ENCODE results near the gene C1orf115. TPM values are rescaled to one million over a fixed set of nuclear protein-coding genes. Genes with fewer than 3 reads are reported as not detected.
"Not testable (repeated sequence)": the region's sequence is repeated elsewhere in the genome, so short reads cannot be mapped to it uniquely, and the experiment has no call there.

C1orf115 gene
- total RNA-seq, 1 donor from 2014 or later, result 30.5 TPM

GRCh38 chr1:220677251-220677650 is 12.9 kb upstream of the C1orf115 start:
- no peak for DNase-seq
- H3K36me3 Mint-ChIP-seq (ENCODE audit: unreplicated experiment), result no peaks in the 10 kb centered on the region
- H3K27ac Mint-ChIP-seq (ENCODE audit: unreplicated experiment), result no peak overlapping the region
- peaks cover 19% of the 10 kb centered on the region for H3K4me1 Mint-ChIP-seq (ENCODE audit: low read depth, unreplicated experiment)
- no peaks in the 10 kb centered on the region for H3K27me3 Mint-ChIP-seq (ENCODE audit: unreplicated experiment)
- H3K9me3 Mint-ChIP-seq (ENCODE audit: unreplicated experiment), result peaks cover 3% of the 10 kb centered on the region
- no peak overlapping the region for H3K4me3 Mint-ChIP-seq (ENCODE audit: unreplicated experiment)
- no peak for TF ChIP-seq CTCF (IDR thresholded peaks at IDR 0.05; ENCODE audit: partially characterized antibody, unreplicated experiment)

DNA sequence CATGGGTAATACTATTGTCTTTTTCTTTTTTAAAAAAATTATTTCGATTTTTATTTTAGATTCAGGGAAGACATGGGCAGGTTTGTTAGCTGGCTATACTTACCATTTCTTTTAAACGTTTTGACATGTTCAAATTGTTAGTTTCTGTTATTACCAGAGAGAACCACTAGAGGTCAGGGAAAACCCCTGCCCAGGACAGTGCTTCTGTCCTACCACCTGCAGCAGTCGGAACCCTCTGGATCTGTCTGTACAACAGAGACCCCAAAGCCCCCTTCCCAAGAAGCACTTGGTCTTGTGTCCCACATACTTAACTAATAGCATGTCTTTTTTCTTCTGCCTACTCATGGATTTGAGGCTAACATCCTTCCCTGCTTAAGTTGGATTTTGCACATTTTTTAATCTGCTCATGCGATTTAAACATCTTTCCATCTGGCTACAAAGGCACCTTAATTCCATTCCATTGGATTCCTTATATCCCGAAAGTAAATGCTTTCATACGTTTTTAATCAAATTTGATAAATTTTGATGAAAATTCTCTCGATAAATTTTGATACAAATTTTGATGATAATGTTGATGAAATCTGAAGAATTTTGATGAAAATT is 10.0 kb upstream of the C1orf115 start:
- Mint-ChIP-seq H3K36me3 (ENCODE audit: unreplicated experiment) (no peaks in the 10 kb centered on the region), H3K27me3 (ENCODE audit: unreplicated experiment) (no peaks in the 10 kb centered on the region), H3K27ac (ENCODE audit: unreplicated experiment) (no peak overlapping the region), H3K4me3 (ENCODE audit: unreplicated experiment) (no peak overlapping the region), H3K9me3 (ENCODE audit: unreplicated experiment) (peaks cover 3% of the 10 kb centered on the region), H3K4me1 (ENCODE audit: low read depth, unreplicated experiment) (peaks cover 6% of the 10 kb centered on the region)
- peak; percentile 77 for TF ChIP-seq CTCF (IDR thresholded peaks at IDR 0.05; ENCODE audit: partially characterized antibody, unreplicated experiment)
- peak; percentile 29 for DNase-seq

- Mint-ChIP-seq H3K9me3 (ENCODE audit: unreplicated experiment) (peaks cover 3% of the 10 kb centered on the region), H3K27me3 (ENCODE audit: unreplicated experiment) (no peaks in the 10 kb centered on the region), H3K27ac (ENCODE audit: unreplicated experiment) (no peak overlapping the region), H3K36me3 (ENCODE audit: unreplicated experiment) (no peaks in the 10 kb centered on the region), H3K4me1 (ENCODE audit: low read depth, unreplicated experiment) (peaks cover 6% of the 10 kb centered on the region), H3K4me3 (ENCODE audit: unreplicated experiment) (no peak overlapping the region)
- DNase-seq, result no peak
- no peak for TF ChIP-seq CTCF (IDR thresholded peaks at IDR 0.05; ENCODE audit: partially characterized antibody, unreplicated experiment)
These were observed 8.8 kb upstream of the C1orf115 start for GRCh38 chr1:220681220-220681880.

- H3K27me3 Mint-ChIP-seq (ENCODE audit: unreplicated experiment), result no peaks in the 10 kb centered on the region
- peaks cover 3% of the 10 kb centered on the region for H3K9me3 Mint-ChIP-seq (ENCODE audit: unreplicated experiment)
- no peak for TF ChIP-seq CTCF (IDR thresholded peaks at IDR 0.05; ENCODE audit: partially characterized antibody, unreplicated experiment)
- no peak overlapping the region for H3K4me3 Mint-ChIP-seq (ENCODE audit: unreplicated experiment)
- H3K27ac Mint-ChIP-seq (ENCODE audit: unreplicated experiment), result no peak overlapping the region
- no peak for DNase-seq
- no peaks in the 10 kb centered on the region for H3K36me3 Mint-ChIP-seq (ENCODE audit: unreplicated experiment)
- peaks cover 6% of the 10 kb centered on the region for H3K4me1 Mint-ChIP-seq (ENCODE audit: low read depth, unreplicated experiment)
These were observed 7.1 kb upstream of the C1orf115 start for GRCh38 chr1:220682901-220683576.

DNA sequence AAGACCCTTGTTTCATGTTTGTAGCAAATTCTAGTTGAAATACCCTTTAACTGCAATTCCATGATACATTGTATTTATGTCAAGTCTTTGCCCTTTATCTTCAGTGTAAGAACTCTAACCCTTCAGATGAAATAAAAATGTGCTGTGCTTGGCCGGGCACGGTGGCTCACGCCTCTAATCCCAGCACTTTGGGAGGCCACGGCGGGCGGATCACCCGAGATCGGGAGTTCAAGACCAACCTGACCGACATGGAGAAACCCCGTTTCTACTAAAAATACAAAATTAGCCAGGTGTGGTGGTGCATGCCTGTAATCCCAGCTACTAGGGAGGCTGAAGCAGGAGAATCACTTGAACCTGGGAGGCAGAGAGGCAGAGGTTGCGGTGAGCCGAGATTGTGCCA is 6.4 kb upstream of the C1orf115 start:
- not testable (repeated sequence) for H3K4me3 Mint-ChIP-seq (ENCODE audit: unreplicated experiment); H3K27ac Mint-ChIP-seq (ENCODE audit: unreplicated experiment); DNase-seq; H3K9me3 Mint-ChIP-seq (ENCODE audit: unreplicated experiment); H3K36me3 Mint-ChIP-seq (ENCODE audit: unreplicated experiment); H3K27me3 Mint-ChIP-seq (ENCODE audit: unreplicated experiment); H3K4me1 Mint-ChIP-seq (ENCODE audit: low read depth, unreplicated experiment)
